LHCN-M2 (cell line): ENCODE data around the gene SDK1. TPM values are rescaled to one million over a fixed set of nuclear protein-coding genes. Genes with fewer than 3 reads are reported as not detected.

ENCODE experiments used
- DNase-seq: peaks from one replicate; pipeline ENCODE4 v3.0.0-alpha.2; 2012; ENCODE audit warnings: low read depth
- total RNA-seq: library from RNA; depleted of rRNA; stranded (reverse); fragments of >200 nt; gene quantifications from 2 replicates; pipeline ENCODE4 v1.2.3, GENCODE V29; 2014

Gene SDK1
- total RNA-seq, 1 experiment from 2014 or later, result 8.3 TPM

GRCh38 chr7:4191046-4191445 is 890.0 kb downstream of the SDK1 start:
- no peak for DNase-seq

- no peak for DNase-seq
Measured at GRCh38 chr7:4191525-4191924, 890.5 kb downstream of the SDK1 start.

- no peak for DNase-seq
Measured at GRCh38 chr7:4195660-4196059, 894.6 kb downstream of the SDK1 start.

- DNase-seq, result no peak
Measured at GRCh38 chr7:4196121-4196819, 895.2 kb downstream of the SDK1 start.

GRCh38 chr7:4198301-4198700 is 897.2 kb downstream of the SDK1 start:
- no peak for DNase-seq

- peak; percentile 74 for DNase-seq
Measured at GRCh38 chr7:4200546-4201094, 899.6 kb downstream of the SDK1 start.

GRCh38 chr7:4201566-4201965 is 900.5 kb downstream of the SDK1 start:
- no peak for DNase-seq

- DNase-seq, result no peak
Measured at GRCh38 chr7:4202154-4202736, 901.2 kb downstream of the SDK1 start.

GRCh38 chr7:4202954-4203353 is 901.9 kb downstream of the SDK1 start:
- DNase-seq, result no peak

- DNase-seq, result no peak
Measured at GRCh38 chr7:4203626-4204512, 902.8 kb downstream of the SDK1 start.

GRCh38 chr7:4204513-4205165 is 903.6 kb downstream of the SDK1 start:
- no peak for DNase-seq

- DNase-seq, result no peak
Measured at GRCh38 chr7:4205828-4206227, 904.8 kb downstream of the SDK1 start.

GRCh38 chr7:4207011-4207410 is 906.0 kb downstream of the SDK1 start:
- DNase-seq, result no peak

GRCh38 chr7:4208086-4208485 is 907.0 kb downstream of the SDK1 start:
- DNase-seq, result no peak

GRCh38 chr7:4208586-4208985 is 907.5 kb downstream of the SDK1 start:
- DNase-seq, result no peak

GRCh38 chr7:4209126-4209525 is 908.1 kb downstream of the SDK1 start:
- no peak for DNase-seq

- DNase-seq, result no peak
Measured at GRCh38 chr7:4209966-4210365, 908.9 kb downstream of the SDK1 start.

GRCh38 chr7:4210821-4211220 is 909.8 kb downstream of the SDK1 start:
- no peak for DNase-seq

- no peak for DNase-seq
Measured at GRCh38 chr7:4211261-4211660, 910.2 kb downstream of the SDK1 start.

- no peak for DNase-seq
Measured at GRCh38 chr7:4212376-4212775, 911.3 kb downstream of the SDK1 start.

GRCh38 chr7:4214291-4215155 is 913.5 kb downstream of the SDK1 start:
- DNase-seq, result no peak
